ENCODE measurements around the gene HSD3B7.

HSD3B7 gene

DNA sequence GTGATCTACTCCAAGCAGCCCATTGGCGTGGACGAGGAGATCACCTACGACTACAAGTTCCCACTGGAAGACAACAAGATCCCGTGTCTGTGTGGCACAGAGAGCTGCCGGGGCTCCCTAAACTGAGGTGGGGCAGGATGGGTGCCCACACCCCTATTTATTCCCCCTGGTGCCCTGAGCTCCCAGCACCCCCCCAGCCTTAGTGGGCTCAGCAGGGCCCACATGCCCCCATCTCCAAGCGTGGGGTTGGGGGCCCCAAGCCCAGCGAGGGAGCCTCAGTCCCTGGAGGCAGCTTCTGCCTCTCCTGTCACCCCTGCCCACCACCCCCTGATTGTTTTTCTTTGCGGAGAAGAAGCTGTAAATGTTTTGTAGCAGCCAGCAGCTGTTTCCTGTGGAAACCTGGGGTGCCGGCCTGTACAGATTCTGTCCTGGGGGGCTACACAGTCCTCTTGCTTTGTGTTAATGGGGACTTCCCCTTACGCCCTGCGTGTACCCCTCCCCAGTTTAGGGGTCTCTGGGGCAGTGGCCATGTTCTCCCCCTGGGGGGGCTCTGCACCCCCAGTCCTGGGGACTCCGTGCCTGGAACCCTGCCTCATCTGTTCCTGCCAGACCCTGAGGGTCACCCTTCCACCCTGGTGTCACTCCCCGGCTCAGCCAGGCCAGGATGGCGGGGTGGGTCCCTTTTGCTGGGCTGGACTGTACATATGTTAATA is 953 bp upstream of the HSD3B7 start:
- no peak for DNase-seq (ENCODE audit: low spot score)

DNA sequence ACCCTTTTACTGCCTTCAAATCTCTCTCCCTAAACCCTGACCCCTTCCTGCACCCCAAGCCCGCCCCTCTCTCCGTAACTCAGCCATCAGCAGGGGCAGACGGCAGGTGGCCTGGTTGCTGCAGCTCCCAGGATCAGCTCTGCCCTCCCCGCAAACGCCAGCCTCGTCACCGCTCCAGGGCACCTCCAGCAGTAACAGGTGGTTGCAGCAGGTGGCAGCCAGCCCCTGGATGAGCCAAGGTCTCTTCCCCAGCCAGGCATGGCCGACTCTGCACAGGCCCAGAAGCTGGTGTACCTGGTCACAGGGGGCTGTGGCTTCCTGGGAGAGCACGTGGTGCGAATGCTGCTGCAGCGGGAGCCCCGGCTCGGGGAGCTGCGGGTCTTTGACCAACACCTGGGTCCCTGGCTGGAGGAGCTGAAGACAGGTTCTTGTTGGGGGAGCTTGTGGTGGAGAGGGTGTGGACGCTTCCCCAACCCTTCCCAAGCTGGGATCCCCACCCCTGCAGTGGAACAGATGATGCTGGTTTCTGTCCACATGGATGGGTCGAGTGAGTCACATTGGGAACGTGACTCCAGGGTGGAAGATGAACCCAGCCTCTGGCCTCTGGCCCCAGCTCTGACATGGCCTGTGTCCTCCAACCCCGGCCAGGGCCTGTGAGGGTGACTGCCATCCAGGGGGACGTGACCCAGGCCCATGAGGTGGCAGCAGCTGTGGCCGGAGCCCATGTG is 558 bp downstream of the HSD3B7 start:
- no peak for DNase-seq (ENCODE audit: low spot score)

DNA sequence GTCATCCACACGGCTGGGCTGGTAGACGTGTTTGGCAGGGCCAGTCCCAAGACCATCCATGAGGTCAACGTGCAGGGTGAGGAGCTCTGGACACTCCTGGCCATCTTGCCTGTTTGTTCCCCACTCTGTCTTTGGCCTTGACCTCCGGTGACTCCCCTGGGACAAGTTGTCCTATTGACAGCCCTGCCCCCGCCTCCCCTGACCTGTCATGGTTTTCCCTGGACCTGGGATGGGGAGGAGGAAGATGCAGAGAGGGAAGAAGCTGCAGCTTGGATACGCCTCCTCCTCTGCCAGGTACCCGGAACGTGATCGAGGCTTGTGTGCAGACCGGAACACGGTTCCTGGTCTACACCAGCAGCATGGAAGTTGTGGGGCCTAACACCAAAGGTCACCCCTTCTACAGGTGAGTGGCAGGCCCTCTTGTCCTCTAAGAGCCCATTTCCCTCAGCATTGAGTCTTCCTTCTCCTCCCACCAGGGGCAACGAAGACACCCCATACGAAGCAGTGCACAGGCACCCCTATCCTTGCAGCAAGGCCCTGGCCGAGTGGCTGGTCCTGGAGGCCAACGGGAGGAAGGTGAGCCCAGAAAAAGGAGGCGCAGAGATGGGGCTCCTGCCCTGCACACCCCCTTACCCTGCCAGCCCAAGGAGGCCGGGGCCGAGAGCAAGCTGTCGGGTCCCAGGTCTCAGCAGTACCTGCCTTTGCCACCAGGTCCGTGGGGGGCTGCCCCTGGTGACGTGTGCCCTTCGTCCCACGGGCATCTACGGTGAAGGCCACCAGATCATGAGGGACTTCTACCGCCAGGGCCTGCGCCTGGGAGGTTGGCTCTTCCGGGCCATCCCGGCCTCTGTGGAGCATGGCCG is 1.4 kb downstream of the HSD3B7 start:
- DNase-seq (ENCODE audit: low spot score): no peak

DNA sequence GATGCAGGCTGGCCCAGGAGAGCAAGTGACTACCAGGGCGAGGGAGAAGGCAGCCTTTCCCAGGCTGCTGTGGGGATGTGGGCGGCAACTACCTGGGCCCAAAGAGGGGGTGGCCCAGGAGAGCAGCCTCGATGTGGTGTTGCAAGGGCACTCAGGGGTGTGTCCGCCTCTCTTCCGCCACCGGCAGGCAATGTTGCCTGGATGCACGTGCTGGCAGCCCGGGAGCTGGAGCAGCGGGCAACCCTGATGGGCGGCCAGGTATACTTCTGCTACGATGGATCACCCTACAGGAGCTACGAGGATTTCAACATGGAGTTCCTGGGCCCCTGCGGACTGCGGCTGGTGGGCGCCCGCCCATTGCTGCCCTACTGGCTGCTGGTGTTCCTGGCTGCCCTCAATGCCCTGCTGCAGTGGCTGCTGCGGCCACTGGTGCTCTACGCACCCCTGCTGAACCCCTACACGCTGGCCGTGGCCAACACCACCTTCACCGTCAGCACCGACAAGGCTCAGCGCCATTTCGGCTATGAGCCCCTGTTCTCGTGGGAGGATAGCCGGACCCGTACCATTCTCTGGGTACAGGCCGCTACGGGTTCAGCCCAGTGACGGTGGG is 2.7 kb downstream of the HSD3B7 start:
- DNase-seq (ENCODE audit: low spot score): no peak

DNA sequence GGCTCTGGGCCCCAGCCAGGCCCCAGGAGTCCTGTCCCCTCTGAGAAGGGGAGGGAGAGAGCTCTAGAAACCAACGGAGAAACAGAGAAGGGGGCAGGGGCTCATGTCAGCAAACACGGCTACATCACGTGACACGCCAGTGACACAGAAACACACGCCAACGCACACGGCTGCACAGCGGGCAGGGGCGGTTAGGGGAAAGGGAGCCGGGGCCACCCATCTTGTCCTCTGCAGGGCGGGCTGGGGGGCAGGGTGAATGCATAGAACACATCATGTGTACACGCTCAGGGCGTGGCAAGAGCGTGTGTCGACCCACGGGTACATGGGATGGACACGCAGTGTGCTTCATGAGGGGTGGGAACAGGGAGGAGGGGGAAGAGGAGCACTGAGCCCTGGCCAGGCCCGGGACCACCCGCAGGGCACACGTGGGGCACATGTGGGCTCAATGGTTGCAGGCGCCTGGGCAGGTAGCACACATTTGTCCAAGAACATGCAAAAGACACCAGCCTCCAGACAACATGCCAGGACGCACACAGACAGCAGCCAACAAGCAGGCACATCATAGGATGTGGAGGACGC is 4.6 kb downstream of the HSD3B7 start:
- DNase-seq (ENCODE audit: low spot score): no peak

DNA sequence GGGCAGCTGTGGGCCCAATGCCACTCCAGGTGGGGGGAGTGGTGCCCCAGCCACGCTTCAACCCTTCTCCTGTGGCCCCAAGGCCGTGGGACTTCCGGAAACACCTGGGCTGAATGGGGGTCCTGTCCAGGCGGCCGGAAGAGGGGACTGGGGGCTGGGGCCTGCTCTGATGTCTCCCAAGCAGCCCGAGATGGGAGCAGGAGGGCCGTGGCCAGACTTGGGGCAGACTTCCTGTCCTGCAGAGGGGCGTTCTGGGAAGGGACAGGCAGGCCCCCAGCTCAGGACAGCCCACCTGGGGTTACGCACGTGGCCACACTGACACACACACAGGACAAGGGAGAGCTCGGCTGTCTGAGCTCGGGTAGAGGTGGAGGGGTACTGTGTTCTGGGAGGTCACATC is 5.1 kb downstream of the HSD3B7 start:
- DNase-seq (ENCODE audit: low spot score): no peak

DNA sequence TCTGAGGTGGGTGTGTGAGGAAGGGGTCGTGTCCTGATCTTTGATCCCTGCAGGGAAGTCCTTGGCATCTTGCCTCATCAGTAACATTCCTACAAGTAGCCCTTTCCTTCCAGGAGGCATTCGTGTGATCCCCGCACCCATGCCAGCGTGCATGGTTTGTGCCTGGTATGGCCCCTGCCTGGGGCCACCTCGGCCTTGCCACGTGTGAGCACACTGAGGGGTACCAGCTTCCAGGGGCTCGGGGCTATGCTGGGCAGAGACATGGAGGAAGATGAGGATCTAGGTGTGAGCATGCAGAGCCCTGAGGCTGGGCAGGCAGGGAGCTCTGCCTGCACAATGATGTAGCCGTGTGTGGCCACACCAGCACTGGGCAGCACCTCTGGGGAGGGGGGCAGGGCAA is 6.0 kb downstream of the HSD3B7 start:
- no peak for DNase-seq (ENCODE audit: low spot score)

DNA sequence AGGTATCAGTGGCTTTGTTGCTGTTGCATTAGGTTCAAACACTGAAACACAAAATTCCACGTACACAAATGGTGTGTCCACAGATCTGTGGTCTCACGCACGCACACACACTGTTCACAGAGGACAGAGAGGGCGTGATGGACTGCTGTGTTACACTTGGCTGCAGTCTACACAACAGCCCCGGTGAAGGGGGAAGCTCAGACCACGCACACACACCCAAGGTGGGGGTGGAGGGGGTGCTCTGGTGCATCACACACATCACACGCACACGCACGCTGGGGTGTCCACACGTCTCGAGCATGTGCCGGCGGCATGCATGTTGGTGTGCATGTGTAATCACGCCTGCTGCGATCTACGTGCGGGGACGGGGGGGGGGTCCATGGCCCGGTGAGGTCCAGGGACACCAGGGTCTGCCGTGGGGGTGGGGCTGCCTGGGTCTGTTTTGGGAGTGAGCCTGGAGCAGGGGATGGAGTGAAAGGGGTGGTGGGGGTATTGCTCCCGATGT is 7.3 kb downstream of the HSD3B7 start:
- DNase-seq (ENCODE audit: low spot score): no peak

DNA sequence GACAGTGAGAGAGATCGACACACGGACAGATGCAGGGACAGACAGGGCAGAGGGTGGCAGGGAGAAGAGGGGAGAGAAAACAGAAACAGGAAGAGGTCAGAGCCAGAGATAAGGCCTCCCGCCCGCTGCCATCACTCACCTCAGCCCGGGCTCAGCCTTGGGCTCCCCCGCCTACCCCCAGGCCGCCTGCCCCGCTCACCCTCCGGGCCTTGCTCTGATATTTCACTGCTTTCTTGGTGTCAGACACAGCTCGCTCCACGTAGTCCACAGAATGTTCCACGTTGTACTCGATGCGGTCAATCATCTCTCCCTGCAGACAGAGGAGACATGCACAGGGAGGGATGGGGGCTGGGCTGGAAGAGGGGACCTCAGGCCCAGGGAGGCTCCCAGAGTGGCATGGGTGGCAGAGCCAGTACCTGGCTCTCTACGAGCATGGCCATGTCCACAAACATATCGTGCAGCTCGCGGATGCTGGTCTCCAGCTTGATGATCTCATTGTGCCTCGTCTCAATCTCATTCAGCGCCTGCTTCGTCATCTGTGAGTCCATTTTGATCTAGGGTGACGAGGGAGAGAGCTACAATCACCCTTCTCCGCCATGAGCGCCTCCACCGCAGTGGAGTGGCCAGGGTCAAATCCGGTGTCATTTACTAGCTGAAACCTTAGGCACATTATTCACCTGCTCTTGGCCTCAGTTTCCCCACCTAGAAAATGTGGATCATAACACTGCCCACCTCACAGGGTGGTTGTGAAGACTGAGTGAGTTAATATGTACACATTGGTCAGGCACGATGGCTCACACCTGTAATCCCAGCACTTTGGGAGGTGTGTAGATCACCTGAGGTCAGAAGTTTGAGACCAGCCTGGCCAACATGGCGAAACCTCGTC is 8.2 kb downstream of the HSD3B7 start:
- DNase-seq (ENCODE audit: low spot score): no peak

DNA sequence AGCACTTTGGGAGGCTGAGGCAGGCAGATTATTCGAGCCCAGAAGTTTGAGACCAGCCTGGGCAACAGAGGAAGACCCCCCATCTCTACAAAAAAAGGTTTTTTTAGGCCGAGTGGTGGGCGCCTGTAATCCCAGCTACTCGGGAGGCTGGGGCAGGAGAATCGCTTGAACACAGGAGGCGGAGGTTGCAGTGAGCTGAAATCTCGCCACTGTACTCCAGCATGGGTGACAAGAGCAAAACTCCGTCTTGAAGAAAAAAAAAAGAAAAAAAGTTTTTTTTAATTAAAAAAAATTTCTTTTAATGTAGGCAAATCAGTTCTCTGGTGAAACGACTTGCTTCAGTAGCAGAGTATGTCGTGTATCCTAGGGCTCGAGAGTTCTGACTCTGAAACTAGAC is 10.9 kb downstream of the HSD3B7 start:
- DNase-seq (ENCODE audit: low spot score): no peak

DNA sequence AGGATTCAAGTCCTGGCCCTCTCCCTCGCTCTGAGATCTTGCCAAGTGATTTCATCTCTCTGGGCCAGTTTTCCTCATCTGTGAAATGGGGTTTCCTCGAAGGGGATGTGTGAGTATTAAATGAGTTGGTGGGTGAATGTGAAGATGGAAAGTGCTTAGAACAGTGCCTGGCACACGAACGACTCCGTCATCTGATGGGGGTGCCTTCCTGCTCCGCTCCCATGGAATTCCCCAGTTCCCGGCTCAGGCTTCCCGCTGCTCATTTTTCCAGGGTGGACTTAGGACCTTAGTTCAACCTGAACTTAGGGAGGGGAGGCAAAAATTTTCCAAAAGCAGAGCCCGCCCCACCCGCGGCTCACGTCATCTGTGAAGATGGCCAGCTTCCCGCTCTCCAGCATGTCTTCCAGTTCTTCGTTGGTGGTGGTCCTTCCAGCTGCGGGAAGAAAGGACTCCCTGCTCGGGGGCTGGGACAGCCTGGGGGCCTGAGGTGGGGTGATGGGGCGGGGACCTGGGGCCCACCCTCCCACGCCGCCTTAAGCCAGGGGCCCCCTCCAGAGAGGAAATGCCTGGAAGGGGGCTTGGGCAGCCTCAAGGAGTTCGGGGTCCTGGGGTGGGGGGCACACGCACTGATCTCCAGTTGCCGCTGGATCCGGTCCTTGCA is 11.4 kb downstream of the HSD3B7 start:
- DNase-seq (ENCODE audit: low spot score): no peak

DNA sequence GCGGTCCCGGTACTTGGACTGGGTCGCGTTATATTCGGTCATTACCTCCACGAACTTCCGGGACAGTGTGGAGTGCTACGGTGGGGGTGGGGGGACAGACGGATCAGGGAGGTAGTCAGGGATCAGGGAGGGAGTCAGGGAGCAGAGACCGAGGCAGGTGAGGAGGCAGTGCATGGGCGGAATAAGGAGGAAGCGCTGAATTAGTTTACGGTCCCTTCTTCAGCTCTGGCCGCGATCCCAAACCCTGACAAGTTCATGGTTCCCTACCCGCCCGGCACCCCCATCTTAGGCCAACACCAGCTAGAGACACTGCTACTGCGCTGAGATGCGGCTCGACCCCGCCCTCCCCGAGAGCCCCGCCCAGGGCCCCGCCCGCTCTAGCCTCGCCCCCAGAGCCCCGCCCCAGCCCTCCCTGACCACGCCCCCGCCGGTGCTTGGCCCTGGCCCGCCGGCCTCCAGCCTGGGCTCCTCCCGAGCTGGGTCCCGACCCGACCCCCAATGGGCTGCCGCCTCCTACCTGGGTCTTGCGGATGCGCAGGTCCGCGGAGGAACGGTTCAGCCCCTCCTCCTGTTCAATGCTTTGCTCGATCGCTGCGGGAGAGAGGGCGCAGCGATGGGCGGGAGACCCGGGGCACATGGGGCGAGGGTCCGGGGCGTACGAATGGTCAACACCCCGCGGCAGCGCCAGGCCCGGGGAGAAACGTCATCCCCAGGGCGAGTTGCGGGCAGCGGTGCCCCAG is 12.1 kb downstream of the HSD3B7 start:
- DNase-seq (ENCODE audit: low spot score): peak; percentile 92

DNA sequence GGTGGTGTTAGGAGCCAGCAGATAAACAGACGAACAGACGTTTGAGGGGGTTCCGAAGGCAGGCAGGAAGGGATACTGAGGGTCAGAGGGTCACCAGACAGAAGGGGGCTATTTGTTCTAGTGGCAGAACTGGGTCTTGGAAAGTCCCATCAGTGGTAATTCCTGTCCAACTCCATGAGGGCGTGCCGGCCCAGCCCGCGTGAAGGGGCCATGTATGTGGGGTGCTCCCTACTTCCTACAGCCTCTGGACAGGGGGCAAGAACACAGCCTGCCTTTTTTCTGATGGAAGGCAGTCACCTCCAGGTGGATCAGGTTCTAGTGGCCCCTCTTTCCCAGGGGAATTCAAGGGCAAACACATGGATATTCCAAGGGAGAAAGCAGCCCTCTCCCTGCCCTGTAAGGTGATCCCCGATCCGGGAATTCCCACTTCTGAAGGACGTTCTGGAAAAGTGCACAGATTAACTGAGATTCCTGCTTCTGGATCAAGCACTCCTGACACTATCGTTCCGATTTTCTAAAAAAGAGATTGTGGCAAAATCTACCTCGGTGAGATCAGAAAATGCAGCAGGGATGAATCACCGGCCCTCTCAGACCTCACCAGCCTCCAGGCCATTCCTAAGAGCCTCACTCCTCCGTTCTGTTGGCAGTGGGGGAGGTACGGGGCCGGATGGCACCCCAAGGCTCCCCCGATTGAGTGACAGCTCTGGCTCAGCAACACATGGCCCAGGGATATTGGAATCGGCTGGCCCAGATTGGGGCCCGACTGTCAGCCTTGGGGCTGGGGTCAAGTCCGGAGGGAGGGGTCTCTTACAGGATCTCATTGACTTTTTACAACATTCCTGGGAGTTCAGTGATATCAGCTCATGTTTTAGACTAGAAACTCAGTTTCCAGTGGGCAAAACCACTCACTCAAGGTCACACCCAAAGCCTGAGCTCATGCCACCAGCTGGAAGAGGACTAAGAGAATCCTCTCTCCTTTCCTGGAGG is 13.0 kb downstream of the HSD3B7 start:
- DNase-seq (ENCODE audit: low spot score): peak; percentile 62

DNA sequence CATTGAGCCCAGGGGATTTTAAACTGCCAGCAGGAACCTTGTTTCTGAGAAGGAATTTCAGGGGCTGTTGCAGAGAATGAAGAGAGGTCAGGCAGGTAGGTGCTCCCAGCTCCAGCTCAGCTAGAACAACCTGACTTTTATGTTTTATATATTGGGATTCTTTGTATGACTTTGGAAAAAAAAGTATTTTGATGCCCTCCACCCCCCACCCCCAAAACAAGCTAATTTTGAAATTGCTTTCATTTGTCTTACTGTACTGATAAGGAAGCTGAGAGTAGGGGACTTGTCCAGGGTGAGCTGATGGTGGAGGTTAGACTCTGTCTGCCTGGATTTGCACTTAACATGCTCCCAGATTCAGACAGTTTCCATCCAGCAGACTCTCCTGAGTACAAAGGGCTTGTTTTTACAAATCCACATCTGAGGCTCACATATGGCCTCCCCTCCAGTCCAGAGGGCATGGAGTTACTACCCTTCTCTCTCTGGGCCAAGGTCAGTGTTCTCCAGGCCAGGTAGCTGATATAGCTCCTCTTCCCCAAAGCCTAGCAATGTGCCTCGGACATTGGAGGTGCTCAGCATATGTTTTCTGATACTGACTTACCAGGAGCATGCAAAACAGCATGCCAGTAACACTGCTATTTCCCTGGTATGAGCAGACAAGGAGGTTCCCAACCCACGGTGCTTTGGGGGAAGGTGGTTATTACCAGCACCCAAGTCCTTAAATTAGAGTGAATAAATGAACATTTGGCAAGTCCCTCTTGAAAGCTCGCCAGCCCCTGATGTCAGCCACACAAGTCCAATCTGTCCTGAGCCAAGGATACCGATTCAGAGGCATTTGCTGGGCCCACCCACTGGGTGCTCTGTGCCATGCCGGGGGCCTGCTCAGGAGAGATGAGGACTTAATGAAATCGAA is 14.1 kb downstream of the HSD3B7 start:
- DNase-seq (ENCODE audit: low spot score): no peak

DNA sequence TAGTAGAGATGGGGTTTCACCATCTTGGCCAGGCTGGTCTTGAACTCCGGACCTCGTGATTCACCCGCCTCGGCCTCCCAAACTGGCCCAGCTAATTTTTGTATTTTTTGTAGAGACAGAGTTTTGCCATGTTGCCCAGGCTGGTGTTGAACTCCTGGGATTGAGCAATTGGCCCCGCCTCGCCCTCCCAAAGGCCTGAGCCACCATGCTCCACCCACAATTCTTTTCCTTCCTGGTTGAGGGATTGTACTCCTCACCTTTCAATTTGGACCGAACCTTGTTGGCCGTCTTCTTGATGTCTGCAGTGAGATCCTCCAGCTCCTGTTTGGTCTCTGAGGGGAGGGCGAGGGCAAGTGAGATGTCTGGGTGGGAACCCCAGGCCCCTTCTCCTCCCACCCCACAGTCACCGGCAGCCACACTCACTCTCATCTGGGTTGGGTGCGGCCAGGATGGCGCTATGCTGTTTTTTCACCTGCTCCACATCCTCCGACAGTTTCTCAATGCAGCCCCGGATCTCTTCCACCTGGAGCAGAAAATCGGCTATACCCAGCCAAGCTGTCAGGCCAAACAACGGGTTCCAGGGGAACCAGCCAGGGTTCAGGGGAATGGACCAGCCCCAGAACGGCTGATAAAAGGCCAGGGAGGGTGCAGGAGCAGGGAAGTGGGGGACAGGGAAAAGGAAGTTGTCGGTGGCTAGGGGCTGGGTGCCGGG is 15.8 kb downstream of the HSD3B7 start:
- no peak for DNase-seq (ENCODE audit: low spot score)

DNA sequence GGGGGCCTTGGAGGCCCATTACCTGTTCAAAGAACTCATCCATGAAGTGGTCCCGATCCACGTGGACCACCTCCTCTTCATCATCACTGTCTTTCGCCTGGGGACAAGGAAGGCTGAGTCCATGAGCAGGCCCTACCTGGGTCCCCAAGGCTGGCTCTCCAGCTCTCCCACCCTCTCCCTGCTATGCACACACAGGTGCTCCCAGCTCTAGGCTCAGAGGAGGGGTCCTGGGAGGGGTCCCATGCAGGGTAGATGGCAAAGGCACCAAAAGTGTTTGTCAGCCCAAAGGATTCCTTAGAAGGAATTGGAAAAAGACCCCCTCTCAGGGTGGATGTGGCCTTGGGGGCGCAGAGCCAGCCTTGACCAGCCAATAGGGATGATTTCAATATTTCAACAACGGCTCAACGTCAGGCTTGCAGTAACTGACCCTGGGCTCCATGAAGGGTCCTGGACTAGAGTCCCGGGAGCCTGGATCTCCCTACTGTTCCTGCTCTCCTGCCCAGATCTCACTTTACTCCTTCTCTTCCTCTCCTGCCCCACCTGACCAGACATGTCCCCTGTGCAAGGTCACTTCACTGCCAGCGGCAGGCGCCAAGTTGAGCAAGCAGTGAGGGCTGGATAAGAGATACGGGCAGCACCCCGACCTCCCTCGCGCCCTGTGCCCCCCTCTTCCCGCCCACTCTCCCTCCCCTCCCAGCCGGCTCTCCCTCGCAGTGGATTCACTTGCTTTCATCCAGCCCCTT is 16.7 kb downstream of the HSD3B7 start:
- DNase-seq (ENCODE audit: low spot score): no peak

Measured in COLO829 (cell line).